DOHH2 (cell line): ENCODE data around the gene SFRP2.

Experiments
- H3F3A ChIP-seq: fragments of 200-600 bp; sonication (generic), shearing (Covaris generic); 2 replicates; pipeline ENCODE4 v1.6.0; 2016; ENCODE audit warnings: antibody characterized with exemption, mild to moderate bottlenecking; ENCODE audit not compliant: control insufficient read depth, insufficient read depth
- H3K27ac ChIP-seq: fragments of 200-600 bp; sonication (generic); 2 replicates; pipeline ENCODE4 v1.5.1; 2014; ENCODE audit warnings: low read depth, mild to moderate bottlenecking, low read length, moderate library complexity
- H3K27me3 ChIP-seq: fragments of 200-600 bp; sonication (generic); 2 replicates; pipeline ENCODE4 v1.6.1; 2014; ENCODE audit warnings: mild to moderate bottlenecking, low read length, mixed read lengths; ENCODE audit not compliant: control insufficient read depth
- H3K36me3 ChIP-seq: fragments of 200-600 bp; sonication (generic); 2 replicates; pipeline ENCODE4 v1.6.1; 2014; ENCODE audit warnings: mild to moderate bottlenecking, low read length, moderate library complexity, mixed read lengths; ENCODE audit not compliant: control insufficient read depth
- H3K4me1 ChIP-seq: fragments of 200-600 bp; sonication (generic); 2 replicates; pipeline ENCODE4 v1.6.1; 2014; ENCODE audit warnings: mild to moderate bottlenecking, low read length, mixed read lengths; ENCODE audit not compliant: control insufficient read depth
- H3K4me2 ChIP-seq: fragments of 200-600 bp; sonication (generic); 2 replicates; pipeline ENCODE4 v1.6.0; 2014; ENCODE audit warnings: mild to moderate bottlenecking, low read length, moderate library complexity
- H3K4me3 ChIP-seq: fragments of 200-600 bp; sonication (generic); 2 replicates; pipeline ENCODE4 v1.5.1; 2014; ENCODE audit warnings: mild to moderate bottlenecking, low read length, mixed read lengths
- H3K79me2 ChIP-seq: fragments of 200-600 bp; sonication (generic); 2 replicates; pipeline ENCODE4 v1.6.1; 2014; ENCODE audit warnings: mild to moderate bottlenecking, low read length, mixed read lengths; ENCODE audit not compliant: control insufficient read depth
- H3K9me2 ChIP-seq: fragments of 200-600 bp; sonication (generic); replicated peaks from 2 replicates; pipeline ENCODE4 v1.6.1; 2014; ENCODE audit warnings: mild to moderate bottlenecking, low read length, mixed read lengths; ENCODE audit not compliant: control insufficient read depth
- H3K9me3 ChIP-seq: fragments of 200-600 bp; sonication (generic); 2 replicates; pipeline ENCODE4 v1.6.1; 2014; ENCODE audit warnings: antibody characterized with exemption, low read length, mixed read lengths; ENCODE audit not compliant: control insufficient read depth, insufficient read depth
- H4K20me1 ChIP-seq: fragments of 200-600 bp; sonication (generic); 2 replicates; pipeline ENCODE4 v1.6.0; 2014; ENCODE audit warnings: low read depth, mild to moderate bottlenecking, antibody characterized with exemption, low read length, moderate library complexity; ENCODE audit not compliant: control insufficient read depth, insufficient read depth
- CTCF ChIP-seq: fragments of 200-600 bp; sonication (generic); IDR thresholded peaks from one replicate; pipeline ENCODE4 v1.5.1; 2014; ENCODE audit warnings: antibody characterized with exemption, mild to moderate bottlenecking, low read depth, low read length; ENCODE audit not compliant: poor library complexity, severe bottlenecking
- EZH2phosphoT487 ChIP-seq: fragments of 200-600 bp; sonication (generic); IDR thresholded peaks from 2 replicates; pipeline ENCODE4 v1.6.1; 2017; ENCODE audit warnings: borderline replicate concordance, mild to moderate bottlenecking, antibody characterized with exemption, low read length, moderate library complexity, mixed read lengths

SFRP2 gene, protein sequence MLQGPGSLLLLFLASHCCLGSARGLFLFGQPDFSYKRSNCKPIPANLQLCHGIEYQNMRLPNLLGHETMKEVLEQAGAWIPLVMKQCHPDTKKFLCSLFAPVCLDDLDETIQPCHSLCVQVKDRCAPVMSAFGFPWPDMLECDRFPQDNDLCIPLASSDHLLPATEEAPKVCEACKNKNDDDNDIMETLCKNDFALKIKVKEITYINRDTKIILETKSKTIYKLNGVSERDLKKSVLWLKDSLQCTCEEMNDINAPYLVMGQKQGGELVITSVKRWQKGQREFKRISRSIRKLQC

DNA sequence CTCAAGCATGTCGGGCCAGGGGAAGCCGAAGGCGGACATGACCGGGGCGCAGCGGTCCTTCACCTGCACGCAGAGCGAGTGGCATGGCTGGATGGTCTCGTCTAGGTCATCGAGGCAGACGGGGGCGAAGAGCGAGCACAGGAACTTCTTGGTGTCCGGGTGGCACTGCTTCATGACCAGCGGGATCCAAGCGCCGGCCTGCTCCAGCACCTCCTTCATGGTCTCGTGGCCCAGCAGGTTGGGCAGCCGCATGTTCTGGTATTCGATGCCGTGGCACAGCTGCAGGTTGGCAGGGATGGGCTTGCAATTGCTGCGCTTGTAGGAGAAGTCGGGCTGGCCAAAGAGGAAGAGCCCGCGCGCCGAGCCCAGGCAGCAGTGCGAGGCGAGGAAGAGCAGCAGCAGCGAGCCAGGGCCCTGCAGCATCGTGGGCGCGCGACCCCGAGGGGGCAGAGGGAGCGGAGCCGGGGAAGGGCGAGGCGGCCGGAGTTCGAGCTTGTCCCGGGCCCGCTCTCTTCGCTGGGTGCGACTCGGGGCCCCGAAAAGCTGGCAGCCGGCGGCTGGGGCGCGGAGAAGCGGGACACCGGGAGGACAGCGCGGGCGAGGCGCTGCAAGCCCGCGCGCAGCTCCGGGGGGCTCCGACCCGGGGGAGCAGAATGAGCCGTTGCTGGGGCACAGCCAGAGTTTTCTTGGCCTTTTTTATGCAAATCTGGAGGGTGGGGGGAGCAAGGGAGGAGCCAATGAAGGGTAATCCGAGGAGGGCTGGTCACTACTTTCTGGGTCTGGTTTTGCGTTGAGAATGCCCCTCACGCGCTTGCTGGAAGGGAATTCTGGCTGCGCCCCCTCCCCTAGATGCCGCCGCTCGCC, at the start of gene SFRP2:
Gene SFRP2 (minus strand): TSS at position 671 of the 864 bp plus-strand sequence. CDS start 248 bp downstream, at position 423.
- Histone ChIP-seq H3K27ac (no peak within 1 kb of the TSS), H3K36me3 (no peaks in the 10 kb centered on the region), H3K27me3 (peaks cover 28% of the 10 kb centered on the region), H3K9me3 (no peaks in the 10 kb centered on the region), H4K20me1 (no peaks in the 10 kb centered on the region), H3K4me3 (no peak within 1 kb of the TSS), H3K4me2 (no peak within 1 kb of the TSS), H3K4me1 (no peaks in the 10 kb centered on the region), H3K79me2 (no peaks in the 10 kb centered on the region), H3K9me2 (no peaks in the 10 kb centered on the region), H3F3A (no peaks in the 10 kb centered on the region)
- TF ChIP-seq EZH2phosphoT487 (no peak), CTCF (no peak)

- Histone ChIP-seq H4K20me1 (no peaks in the 10 kb centered on the region), H3K36me3 (no peaks in the 10 kb centered on the region), H3K4me2 (no peak overlapping the region), H3K9me2 (no peaks in the 10 kb centered on the region), H3K9me3 (no peaks in the 10 kb centered on the region), H3K4me3 (no peak overlapping the region), H3K27ac (no peak overlapping the region), H3K4me1 (no peaks in the 10 kb centered on the region), H3F3A (no peaks in the 10 kb centered on the region), H3K27me3 (no peaks in the 10 kb centered on the region), H3K79me2 (no peaks in the 10 kb centered on the region)
- no peak for TF ChIP-seq EZH2phosphoT487
These were observed 49.7 kb upstream of the SFRP2 start for GRCh38 chr4:153838564-153838963.

DNA sequence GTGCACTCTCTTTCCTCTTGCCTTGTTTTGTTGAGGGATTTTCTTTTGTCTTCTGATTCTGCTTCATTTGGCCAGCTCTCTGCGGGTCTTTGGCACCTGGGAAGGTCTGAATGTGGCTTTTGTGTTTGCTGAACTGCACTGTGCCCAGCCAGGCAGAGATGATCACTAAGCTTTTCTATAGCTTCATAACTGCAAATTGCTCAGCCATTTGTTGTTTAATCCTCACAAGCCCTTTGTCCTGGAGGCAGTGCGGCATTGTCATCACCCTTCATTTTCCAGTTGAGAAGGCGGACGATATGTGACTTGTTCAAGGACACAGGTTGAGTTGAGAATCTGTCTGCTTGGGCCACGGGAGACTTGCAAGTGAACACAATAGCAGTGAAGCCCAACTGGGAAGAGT, 46.0 kb upstream of the SFRP2 start:
- no peak overlapping the region for H3K4me2 ChIP-seq
- no peaks in the 10 kb centered on the region for H3K9me2 ChIP-seq
- no peak overlapping the region for H3K27ac ChIP-seq
- no peaks in the 10 kb centered on the region for H4K20me1 ChIP-seq
- TF ChIP-seq CTCF (no peak), EZH2phosphoT487 (no peak)
- no peaks in the 10 kb centered on the region for H3K4me1 ChIP-seq
- no peaks in the 10 kb centered on the region for H3K79me2 ChIP-seq
- H3K9me3 ChIP-seq: no peaks in the 10 kb centered on the region
- no peak overlapping the region for H3K4me3 ChIP-seq
- no peaks in the 10 kb centered on the region for H3F3A ChIP-seq
- no peaks in the 10 kb centered on the region for H3K27me3 ChIP-seq
- no peaks in the 10 kb centered on the region for H3K36me3 ChIP-seq

DNA sequence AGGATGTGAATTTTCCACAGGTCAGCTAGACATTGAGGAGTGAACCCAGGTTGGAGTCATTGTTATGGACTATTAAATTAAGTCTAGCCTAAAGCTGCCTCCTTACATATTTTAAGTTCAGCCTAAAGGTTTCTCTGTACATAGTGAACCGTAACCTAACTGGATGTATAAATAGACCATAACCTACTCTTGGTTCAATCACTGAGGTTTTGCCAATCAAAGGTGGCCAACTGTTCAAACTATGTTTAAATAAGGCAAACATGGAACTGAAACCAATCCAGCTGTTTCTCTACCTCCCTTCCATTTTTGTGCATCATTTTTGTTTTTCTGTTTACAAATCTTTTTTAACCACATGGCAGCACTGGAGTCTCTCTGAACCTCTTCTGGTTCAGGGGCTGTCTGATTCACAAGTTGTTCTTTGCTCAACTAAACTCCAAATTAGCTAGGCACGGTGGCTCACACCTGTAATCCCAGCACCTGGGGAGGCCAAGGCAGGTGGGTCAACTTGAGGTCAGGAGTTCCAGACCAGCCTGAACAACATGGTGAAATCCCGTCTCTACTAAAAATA, 43.9 kb upstream of the SFRP2 start:
- no peaks in the 10 kb centered on the region for H3F3A ChIP-seq
- H4K20me1 ChIP-seq: no peaks in the 10 kb centered on the region
- no peak for TF ChIP-seq EZH2phosphoT487
- no peak for TF ChIP-seq CTCF
- no peak overlapping the region for H3K27ac ChIP-seq
- H3K79me2 ChIP-seq: no peaks in the 10 kb centered on the region
- H3K9me2 ChIP-seq: no peaks in the 10 kb centered on the region
- no peak overlapping the region for H3K4me2 ChIP-seq
- H3K36me3 ChIP-seq: no peaks in the 10 kb centered on the region
- no peaks in the 10 kb centered on the region for H3K9me3 ChIP-seq
- H3K27me3 ChIP-seq: no peaks in the 10 kb centered on the region
- no peak overlapping the region for H3K4me3 ChIP-seq
- H3K4me1 ChIP-seq: no peaks in the 10 kb centered on the region
